GM04504 (cell line): Measurements from ENCODE around the gene CENPO.

Experiments
- DNase-seq: peaks from one replicate; pipeline ENCODE4 v3.0.0-alpha.2; 2012; ENCODE audit warnings: low read depth

The CENPO gene

GRCh38 chr2:24863641-24864040 is 70.4 kb downstream of the CENPO start:
- DNase-seq = no peak

DNA sequence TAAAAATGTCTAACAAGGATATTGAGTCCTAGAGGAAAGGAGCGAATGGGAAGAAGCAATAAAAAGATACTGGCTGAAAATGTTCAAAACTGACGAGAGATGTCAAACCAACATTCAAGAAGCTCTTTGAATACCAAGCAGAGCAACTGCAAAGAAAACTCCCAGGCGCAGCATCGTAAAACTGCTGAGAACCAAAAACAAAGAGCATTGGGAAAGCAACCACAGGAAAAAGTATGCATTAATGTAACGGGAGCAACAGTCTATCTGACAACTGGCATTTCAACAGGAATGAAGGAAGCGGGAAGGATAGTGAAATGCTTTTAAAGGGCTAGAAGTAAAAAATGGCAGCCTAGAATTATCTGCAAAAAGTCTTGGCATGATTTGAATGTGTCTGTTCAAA is 73.7 kb downstream of the CENPO start:
- DNase-seq = no peak

DNA sequence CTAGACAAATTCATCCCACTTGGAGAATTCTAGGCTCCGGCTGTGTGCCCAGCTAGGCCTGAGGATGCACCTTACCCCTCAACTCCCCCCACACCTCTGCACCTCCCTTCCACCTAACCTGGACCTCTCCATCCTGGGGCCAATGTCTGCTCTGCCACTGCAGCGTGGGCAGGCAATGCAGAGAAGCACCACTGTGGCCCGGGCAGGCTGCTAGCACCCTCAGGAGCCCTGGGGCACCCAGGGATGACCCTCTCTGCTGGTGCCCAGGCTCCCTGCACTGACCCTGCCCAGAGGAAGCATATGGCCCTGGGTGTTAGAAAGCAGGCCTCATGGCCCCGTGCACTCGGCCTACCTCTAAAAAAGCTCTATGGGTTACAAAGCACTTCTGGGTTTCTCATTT is 77.2 kb downstream of the CENPO start:
- DNase-seq = no peak

DNA sequence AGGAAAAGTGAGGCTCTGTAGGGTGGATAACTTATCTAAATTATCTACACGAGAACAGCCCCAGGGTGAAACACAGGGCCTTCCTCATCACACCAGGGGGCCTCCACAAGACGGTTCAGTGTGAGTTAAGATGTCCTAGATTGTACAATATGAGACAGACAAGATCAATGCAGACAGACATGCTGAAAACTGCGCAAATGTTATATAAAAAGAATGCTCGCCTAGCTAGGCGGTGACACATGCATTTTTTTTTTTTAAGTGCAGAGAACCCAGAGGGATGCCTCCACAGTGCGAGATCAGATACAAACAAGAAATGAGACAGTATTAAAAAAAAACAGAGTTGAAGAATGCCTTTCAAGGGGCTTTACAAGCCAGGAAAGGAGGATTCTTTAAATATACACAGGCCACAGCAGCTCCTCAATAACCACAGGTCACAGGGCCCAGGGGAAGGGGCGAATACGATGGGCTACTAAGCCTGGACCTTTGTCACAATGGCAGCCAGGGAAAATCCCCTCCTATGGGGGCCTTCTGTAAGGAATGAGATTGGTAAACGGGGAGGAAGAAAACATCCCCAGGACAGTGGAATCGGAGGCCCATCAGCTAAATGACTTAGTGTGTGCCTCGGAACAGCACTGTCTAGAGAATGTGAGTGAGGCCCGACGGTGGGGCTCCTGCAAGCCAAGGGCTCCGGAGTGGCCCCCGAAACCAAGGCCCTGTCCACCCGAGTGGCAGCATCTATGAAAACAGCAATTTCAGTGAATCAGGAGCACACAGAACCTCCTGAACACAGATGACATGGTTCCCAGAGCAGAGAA is 77.9 kb downstream of the CENPO start:
- no peak for DNase-seq

DNA sequence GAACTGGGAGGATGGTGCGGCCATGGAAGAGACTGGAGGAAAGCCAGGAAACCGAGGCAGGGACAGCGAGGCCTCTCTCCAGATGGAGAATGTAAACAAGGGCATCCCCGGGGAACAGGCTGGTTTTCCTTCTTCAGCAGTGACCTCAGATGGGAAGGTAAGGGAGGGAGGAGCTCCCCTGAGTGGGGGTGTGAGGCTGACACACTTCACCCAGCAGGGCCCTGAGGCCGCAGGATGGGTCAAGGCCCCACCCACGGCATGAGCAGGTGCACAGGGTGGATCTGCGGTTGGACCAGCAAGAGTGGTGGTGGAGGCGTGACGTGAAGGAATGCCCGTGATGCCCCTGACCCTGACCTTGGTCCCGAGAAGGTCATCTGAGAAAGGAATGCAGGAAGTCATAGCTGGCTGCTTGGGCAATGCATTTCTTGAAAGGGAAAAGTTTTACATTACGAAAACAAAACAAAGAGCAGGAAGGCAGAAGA is 78.7 kb downstream of the CENPO start:
- DNase-seq = no peak
